Osteoblast (primary cell): ENCODE results near the gene SLK. TPM values are rescaled to one million over a fixed set of nuclear protein-coding genes. Genes with fewer than 3 reads are reported as not detected.

Experiments
- DNase-seq: peaks from one replicate; pipeline ENCODE4 v3.0.0; 2011; ENCODE audit warnings: low spot score, mixed read lengths; ENCODE audit not compliant: insufficient read length; ENCODE audit errors: missing footprints
- H2AFZ ChIP-seq: 2 replicates; pipeline ENCODE4 v1.6.0; 2011; ENCODE audit warnings: mild to moderate bottlenecking, low read length
- H3K27ac ChIP-seq: 2 replicates; pipeline ENCODE4 v1.5.1; 2011; ENCODE audit warnings: mild to moderate bottlenecking, low read depth, low read length, moderate library complexity
- H3K27me3 ChIP-seq: 2 replicates; pipeline ENCODE4 v1.6.0; 2012; ENCODE audit warnings: mild to moderate bottlenecking, control low read depth, inconsistent platforms, low read length, moderate library complexity; ENCODE audit not compliant: insufficient read depth
- H3K36me3 ChIP-seq: 2 replicates; pipeline ENCODE4 v1.5.1; 2011; ENCODE audit warnings: mild to moderate bottlenecking, low read length, control low read depth, moderate library complexity; ENCODE audit not compliant: insufficient read depth
- H3K4me1 ChIP-seq: 2 replicates; pipeline ENCODE4 v1.5.1; 2011; ENCODE audit warnings: mild to moderate bottlenecking, low read length, control low read depth, moderate library complexity; ENCODE audit not compliant: insufficient read depth
- H3K4me2 ChIP-seq: 2 replicates; pipeline ENCODE4 v1.6.0; 2011; ENCODE audit warnings: mild to moderate bottlenecking, low read length; ENCODE audit not compliant: insufficient read depth
- H3K4me3 ChIP-seq: fragments of 200-600 bp; sonication (generic); 3 replicates; pipeline ENCODE4 v1.5.1; 2012; ENCODE audit warnings: mild to moderate bottlenecking, low read length, inconsistent platforms; ENCODE audit not compliant: insufficient read depth
- H3K79me2 ChIP-seq: 2 replicates; pipeline ENCODE4 v1.6.0; 2012; ENCODE audit warnings: mild to moderate bottlenecking, low read length, control low read depth, inconsistent platforms; ENCODE audit not compliant: insufficient read depth
- H3K9me3 ChIP-seq: 2 replicates; pipeline ENCODE4 v1.5.1; 2011; ENCODE audit warnings: low read depth, low read length, control low read depth
- H4K20me1 ChIP-seq: 2 replicates; pipeline ENCODE4 v1.6.0; 2012; ENCODE audit warnings: mild to moderate bottlenecking, low read length, control low read depth; ENCODE audit not compliant: insufficient read depth
- CTCF ChIP-seq: IDR thresholded peaks from 2 replicates; pipeline ENCODE4 v1.5.1; 2011; ENCODE audit warnings: mild to moderate bottlenecking, low read depth, low read length, moderate library complexity; ENCODE audit errors: extremely low read depth
- total RNA-seq: library from RNA; depleted of rRNA; stranded (reverse); fragments of >200 nt; gene quantifications from 2 replicates; pipeline ENCODE4 v1.2.3, GENCODE V29; 2012

Gene SLK
- total RNA-seq, 1 donor, result 48.1 TPM

DNA sequence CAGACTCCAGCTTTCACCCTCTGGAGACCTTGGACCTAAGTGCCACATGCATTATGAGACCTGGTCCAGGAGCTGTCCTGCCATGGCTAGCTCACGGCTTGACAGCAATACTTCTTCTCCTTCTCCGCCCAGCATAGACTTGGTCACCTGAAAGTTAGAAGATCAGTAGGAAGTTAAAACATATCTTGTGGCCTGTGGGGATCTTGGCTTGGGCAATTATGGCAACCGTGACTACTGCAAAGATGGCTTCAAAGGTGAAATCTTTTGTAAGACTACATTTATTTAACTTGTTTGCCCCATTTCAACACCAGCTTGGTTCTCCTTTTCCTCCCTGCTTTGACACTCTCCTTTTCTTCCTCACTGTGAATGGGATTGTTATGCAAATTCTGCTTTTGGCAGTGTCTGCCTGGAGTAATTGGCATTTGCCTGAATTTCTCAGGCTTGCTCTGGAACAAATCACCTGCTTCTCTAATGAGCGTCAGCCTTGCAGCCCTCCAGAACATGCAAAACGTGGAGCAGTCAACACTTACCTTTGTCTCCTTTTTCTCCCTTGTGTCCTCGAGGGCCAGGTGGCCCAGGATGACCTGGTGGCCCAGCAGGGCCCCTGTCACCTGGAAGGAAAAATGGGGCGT lies 65.3 kb downstream of the SLK start:
- H3K27ac ChIP-seq, result no peak overlapping the region
- no peak overlapping the region for H2AFZ ChIP-seq
- H4K20me1 ChIP-seq, result peaks cover 3% of the 10 kb centered on the region
- no peak overlapping the region for H3K4me2 ChIP-seq
- no peaks in the 10 kb centered on the region for H3K4me1 ChIP-seq
- H3K27me3 ChIP-seq, result no peaks in the 10 kb centered on the region
- H3K9me3 ChIP-seq, result no peaks in the 10 kb centered on the region
- no peak for TF ChIP-seq CTCF
- DNase-seq, result no peak
- H3K4me3 ChIP-seq, result no peak overlapping the region
- H3K79me2 ChIP-seq, result no peaks in the 10 kb centered on the region
- H3K36me3 ChIP-seq, result no peaks in the 10 kb centered on the region

- H3K36me3 ChIP-seq, result no peaks in the 10 kb centered on the region
- H3K4me3 ChIP-seq, result no peak overlapping the region
- no peak for DNase-seq
- H3K4me2 ChIP-seq, result no peak overlapping the region
- no peak overlapping the region for H3K27ac ChIP-seq
- no peaks in the 10 kb centered on the region for H3K27me3 ChIP-seq
- H4K20me1 ChIP-seq, result peaks cover 3% of the 10 kb centered on the region
- H3K4me1 ChIP-seq, result no peaks in the 10 kb centered on the region
- no peaks in the 10 kb centered on the region for H3K9me3 ChIP-seq
- no peaks in the 10 kb centered on the region for H3K79me2 ChIP-seq
- TF ChIP-seq CTCF, result no peak
- H2AFZ ChIP-seq, result no peak overlapping the region
Measured at GRCh38 chr10:104033401-104033930, 66.5 kb downstream of the SLK start.

DNA sequence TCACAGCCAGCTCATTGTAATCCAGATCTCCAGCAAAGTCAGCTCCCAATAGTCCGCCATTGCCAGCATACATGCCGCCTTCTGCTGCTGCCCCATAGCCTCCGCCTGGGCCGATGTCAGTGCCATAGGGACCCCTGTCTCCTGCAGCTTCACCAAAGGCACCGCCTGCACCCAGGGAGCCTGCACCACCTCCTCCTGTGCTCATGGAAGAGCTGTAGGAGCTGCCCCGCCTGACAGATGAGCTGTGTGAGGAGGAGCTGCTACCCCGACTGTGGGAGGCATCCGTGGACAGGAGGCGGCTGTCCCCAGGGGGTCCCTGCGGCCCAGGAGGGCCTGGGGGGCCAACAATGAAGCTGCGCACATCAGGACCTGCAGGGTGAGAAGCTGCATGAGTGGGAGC lies 67.0 kb downstream of the SLK start:
- Histone ChIP-seq H3K9me3 (no peaks in the 10 kb centered on the region), H3K27ac (no peak overlapping the region), H3K4me1 (no peaks in the 10 kb centered on the region), H3K4me3 (no peak overlapping the region), H3K79me2 (no peaks in the 10 kb centered on the region), H2AFZ (no peak overlapping the region), H4K20me1 (peaks cover 3% of the 10 kb centered on the region), H3K36me3 (no peaks in the 10 kb centered on the region), H3K27me3 (no peaks in the 10 kb centered on the region), H3K4me2 (no peak overlapping the region)
- DNase-seq, result no peak
- no peak for TF ChIP-seq CTCF

DNA sequence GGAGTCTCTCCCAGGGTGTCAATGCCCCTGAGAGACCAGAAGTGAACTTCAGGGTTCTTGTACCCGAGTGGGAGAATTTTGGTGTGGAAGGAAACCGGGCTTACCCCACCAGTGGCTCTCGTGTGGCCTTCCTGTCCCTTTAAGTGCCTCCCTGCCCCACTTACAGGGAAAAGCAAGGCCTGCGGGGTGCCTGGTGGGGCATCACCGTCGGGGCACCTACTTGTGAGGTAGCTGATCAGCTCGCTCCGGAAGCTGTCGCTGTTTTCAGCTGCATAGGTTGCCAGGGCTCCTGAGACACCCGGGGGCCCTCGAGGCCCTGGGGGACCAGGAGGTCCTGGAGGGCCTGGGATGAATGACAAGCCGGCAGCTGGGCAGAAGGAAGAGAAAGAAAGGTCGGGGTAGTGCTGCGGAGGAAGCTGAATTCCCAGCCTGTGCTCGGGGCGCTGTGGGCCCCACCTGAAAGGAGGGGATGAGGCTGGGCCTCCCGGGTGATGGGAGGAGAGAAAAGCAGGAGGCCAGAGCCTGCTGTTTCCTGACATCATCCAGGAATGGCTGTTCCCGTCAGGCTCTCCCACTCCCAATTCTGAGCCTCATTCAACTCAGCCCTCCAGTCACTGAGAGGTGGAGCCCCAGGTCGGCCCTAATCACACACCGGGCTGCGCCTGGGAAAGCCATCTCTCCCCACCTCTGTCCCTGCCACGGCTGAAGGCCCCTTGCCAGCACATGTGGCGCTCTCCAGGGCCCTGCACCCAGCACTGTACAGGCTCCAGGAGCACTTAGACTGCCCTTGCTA lies 67.7 kb downstream of the SLK start:
- Histone ChIP-seq H2AFZ (no peak overlapping the region), H3K4me1 (no peaks in the 10 kb centered on the region), H3K4me2 (no peak overlapping the region), H3K36me3 (no peaks in the 10 kb centered on the region), H3K79me2 (no peaks in the 10 kb centered on the region), H3K9me3 (no peaks in the 10 kb centered on the region), H3K27me3 (no peaks in the 10 kb centered on the region), H3K4me3 (no peak overlapping the region), H4K20me1 (peaks cover 3% of the 10 kb centered on the region), H3K27ac (no peak overlapping the region)
- no peak for TF ChIP-seq CTCF
- DNase-seq, result no peak
